HG02623 (cell line): ENCODE data around the gene C11orf24.

ENCODE experiments used
- ATAC-seq: cut with Tn5 transposase; IDR thresholded peaks from one replicate; pipeline ENCODE4 v1.9.1; 2021; ENCODE audit warnings: moderate library complexity; ENCODE audit not compliant: unreplicated experiment

Gene C11orf24

GRCh38 chr11:68271781-68272608, at the start of gene C11orf24:
Gene C11orf24, minus strand, starts transcription at chr11:68271973. Its CDS starts 8,206 bp downstream, at chr11:68263767.
- peak; percentile 85 for ATAC-seq

- no peak for ATAC-seq
These were observed 45.5 kb upstream of the C11orf24 start for GRCh38 chr11:68317147-68317785.

- no peak for ATAC-seq
These were observed 43.6 kb upstream of the C11orf24 start for GRCh38 chr11:68315171-68315920.

GRCh38 chr11:68314203-68315170, 42.7 kb upstream of the C11orf24 start:
- ATAC-seq: no peak

GRCh38 chr11:68313574-68314202, 41.9 kb upstream of the C11orf24 start:
- ATAC-seq: no peak

GRCh38 chr11:68312780-68313573, 41.2 kb upstream of the C11orf24 start:
- no peak for ATAC-seq

GRCh38 chr11:68312117-68312779, 40.5 kb upstream of the C11orf24 start, which contains the start of gene LRP5:
Gene LRP5, plus strand, starts transcription at chr11:68312591. Its CDS starts 124 bp downstream, at chr11:68312715.
- no peak for ATAC-seq

GRCh38 chr11:68311160-68312116, 39.7 kb upstream of the C11orf24 start:
- no peak for ATAC-seq

- ATAC-seq: no peak
These were observed 37.9 kb upstream of the C11orf24 start for GRCh38 chr11:68309621-68310185.

GRCh38 chr11:68308068-68308467, 36.3 kb upstream of the C11orf24 start:
- ATAC-seq: no peak

GRCh38 chr11:68306636-68307035, 34.9 kb upstream of the C11orf24 start:
- ATAC-seq: no peak

- no peak for ATAC-seq
These were observed 32.4 kb upstream of the C11orf24 start for GRCh38 chr11:68303982-68304780.

- no peak for ATAC-seq
These were observed 31.3 kb upstream of the C11orf24 start for GRCh38 chr11:68303083-68303482.

- no peak for ATAC-seq
These were observed 30.9 kb upstream of the C11orf24 start for GRCh38 chr11:68302670-68303069.

- no peak for ATAC-seq
These were observed 30.5 kb upstream of the C11orf24 start for GRCh38 chr11:68302256-68302655.
